HS-27A (cell line): ENCODE results near the gene BET1L.
"Not testable (repeated sequence)": the region's sequence is repeated elsewhere in the genome, so short reads cannot be mapped to it uniquely, and the experiment has no call there.

ENCODE experiments used
- DNase-seq: peaks from one replicate; pipeline ENCODE4 v3.0.0-alpha.2; 2012; ENCODE audit warnings: low read depth, missing footprints

The BET1L gene, protein sequence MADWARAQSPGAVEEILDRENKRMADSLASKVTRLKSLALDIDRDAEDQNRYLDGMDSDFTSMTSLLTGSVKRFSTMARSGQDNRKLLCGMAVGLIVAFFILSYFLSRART

GRCh38 chr11:207208-207862 lies at the start of gene BET1L, which contains the start of gene RIC8A:
TSS of gene BET1L (minus strand) at chr11:207399. CDS start at chr11:207321, 78 bp downstream.
TSS of gene RIC8A (plus strand) at chr11:207708. CDS start at chr11:208855, 1,147 bp downstream.
- DNase-seq, result peak; percentile 96

- DNase-seq, result no peak
Observed at GRCh38 chr11:255816-256215, 48.6 kb upstream of the BET1L start.

- DNase-seq, result no peak
Observed at GRCh38 chr11:255176-255575, 48.0 kb upstream of the BET1L start.

DNA sequence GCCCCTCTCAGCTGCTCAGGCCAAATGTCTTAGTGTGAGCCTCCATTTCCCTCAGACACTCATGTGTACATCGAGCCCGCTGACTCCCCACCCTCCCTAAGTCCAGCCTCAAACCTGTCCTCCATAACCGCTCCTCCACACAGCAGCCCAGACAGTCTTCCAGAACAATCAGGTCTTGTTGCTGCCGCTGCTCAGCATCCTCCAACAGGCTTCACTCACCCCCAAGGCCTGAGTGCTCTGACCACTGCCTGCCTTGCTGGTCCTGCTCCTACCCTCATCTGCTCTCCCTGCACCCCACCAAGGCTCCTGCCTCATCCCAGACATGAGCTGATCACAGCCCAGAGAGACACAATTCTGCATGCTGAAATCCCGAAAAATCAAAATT lies 46.7 kb upstream of the BET1L start:
- DNase-seq, result no peak

DNA sequence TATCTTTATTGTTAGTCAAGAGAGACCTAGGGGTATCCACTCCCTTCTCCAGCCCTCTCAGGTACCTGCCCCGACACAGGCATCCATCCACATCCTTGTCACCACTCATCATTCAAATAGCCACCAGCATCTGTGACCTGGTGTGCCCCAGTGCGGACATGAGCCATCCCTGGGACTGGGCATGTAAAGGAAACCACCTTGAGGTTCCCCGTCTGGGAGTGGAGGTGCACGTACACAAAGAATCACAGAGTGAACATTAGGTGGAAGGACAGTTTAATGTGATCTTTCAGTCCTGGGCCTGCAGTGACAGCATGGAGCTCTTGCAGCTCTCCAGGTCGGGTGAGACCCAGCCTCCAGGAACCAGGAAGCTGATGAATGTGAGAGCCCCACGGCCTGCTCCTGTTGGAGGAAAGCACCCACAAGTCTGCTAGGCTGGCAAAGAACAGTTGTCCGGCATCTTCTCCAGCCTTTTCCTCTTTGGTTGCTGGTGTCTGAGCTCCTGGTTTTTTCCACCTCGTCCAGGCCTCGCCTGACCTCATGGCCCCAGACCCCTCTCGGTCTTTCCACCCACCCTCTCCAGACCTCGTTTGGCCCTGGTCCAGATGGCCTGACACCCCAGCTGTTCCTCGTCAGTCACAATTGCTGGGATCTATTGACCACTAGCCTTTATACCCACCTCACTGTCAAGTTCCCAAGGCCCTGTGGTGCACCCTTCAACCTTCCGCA lies 46.1 kb upstream of the BET1L start:
- DNase-seq, result no peak

DNA sequence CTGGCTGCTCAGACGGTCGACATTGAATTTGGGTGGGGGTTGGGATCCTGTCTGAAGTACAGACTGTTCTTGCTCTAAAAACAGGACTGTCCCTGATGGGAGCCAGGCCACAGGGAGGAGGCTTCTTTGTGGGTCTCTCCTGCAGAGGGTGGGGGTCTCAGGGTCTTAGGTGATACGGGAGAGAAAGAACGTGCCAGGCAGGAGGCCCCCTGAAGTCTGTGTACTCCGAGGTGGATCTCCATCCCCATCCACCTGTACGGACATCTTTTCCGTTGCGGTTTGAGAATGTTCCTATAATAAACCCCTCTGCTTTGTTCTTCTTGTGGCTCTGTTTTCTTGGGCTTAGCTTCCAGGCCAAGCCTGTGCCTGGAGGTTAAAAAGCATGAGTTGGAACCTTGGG lies 45.5 kb upstream of the BET1L start:
- no peak for DNase-seq

- DNase-seq, result no peak
Observed at GRCh38 chr11:251550-251949, 44.4 kb upstream of the BET1L start.

DNA sequence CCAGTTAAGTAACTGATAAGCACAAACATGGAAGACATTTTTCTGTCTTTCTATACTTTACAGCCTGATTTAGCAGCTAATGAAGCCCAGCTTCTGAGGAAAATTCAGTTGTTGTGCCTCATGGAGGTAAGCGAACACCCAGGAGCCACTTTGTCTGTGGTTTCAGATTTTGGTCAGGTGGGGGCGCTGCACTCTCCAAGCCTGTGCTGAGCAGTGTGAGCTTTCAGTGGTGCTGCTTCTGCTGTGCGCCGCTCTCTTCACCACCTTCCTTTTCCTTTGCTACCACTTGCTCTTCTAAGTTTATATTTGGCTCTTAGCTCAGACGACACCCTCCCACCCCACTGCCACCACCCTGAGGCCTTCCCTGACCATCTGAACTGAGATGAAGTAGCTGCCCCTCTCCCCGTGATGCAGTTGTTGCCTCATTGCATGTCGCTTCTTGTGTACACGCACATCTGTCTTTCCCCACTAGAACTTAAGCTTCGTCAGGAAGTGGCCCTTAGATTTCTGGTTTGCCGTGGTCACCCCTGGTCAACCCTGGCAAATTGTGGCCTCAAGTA lies 43.6 kb upstream of the BET1L start:
- DNase-seq, result no peak

GRCh38 chr11:250274-250673 lies 43.1 kb upstream of the BET1L start:
- no peak for DNase-seq

GRCh38 chr11:249062-249461 lies 41.9 kb upstream of the BET1L start:
- DNase-seq, result no peak

GRCh38 chr11:244376-244775 lies 37.2 kb upstream of the BET1L start:
- no peak for DNase-seq

DNA sequence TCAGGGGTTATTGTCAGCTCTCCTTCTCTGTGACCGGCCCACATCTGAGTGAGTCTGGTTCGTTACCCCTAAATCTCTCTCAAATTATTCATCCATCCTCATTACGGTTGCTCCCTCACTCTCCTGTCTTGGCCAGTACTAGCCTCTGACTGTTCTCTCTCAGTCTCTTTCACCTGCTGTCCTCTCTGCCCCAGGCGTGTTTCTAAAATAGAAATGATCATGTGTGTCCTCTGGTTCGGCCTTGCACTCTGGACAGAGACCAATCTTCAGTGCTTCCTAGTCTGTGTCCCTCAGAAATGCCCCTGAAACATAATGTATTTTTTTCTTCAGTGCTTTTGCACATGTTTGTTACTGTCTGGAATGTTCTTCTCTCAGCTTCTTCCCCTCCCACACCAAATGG lies 34.4 kb upstream of the BET1L start:
- no peak for DNase-seq

DNA sequence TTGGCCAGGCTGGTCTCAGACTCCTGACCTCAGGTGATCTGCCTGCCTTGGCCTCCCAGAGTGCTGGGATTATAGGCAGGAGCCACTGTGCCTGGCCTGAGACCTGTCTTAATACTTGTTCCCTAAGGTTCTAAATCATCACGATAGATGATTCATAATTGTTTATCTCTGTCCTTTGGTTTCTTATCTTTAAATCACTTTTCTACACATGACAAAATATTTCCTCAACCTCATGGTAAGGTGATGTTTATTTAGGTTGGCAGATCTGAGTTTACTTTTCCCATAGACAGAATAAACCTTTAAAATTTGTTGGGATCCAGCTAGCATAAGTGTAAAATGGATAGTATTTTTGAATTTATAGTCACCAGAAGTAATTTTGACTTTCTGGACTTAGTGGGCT lies 33.1 kb upstream of the BET1L start:
- no peak for DNase-seq

- not testable (repeated sequence) for DNase-seq
Observed at GRCh38 chr11:238346-238745, 31.1 kb upstream of the BET1L start.

DNA sequence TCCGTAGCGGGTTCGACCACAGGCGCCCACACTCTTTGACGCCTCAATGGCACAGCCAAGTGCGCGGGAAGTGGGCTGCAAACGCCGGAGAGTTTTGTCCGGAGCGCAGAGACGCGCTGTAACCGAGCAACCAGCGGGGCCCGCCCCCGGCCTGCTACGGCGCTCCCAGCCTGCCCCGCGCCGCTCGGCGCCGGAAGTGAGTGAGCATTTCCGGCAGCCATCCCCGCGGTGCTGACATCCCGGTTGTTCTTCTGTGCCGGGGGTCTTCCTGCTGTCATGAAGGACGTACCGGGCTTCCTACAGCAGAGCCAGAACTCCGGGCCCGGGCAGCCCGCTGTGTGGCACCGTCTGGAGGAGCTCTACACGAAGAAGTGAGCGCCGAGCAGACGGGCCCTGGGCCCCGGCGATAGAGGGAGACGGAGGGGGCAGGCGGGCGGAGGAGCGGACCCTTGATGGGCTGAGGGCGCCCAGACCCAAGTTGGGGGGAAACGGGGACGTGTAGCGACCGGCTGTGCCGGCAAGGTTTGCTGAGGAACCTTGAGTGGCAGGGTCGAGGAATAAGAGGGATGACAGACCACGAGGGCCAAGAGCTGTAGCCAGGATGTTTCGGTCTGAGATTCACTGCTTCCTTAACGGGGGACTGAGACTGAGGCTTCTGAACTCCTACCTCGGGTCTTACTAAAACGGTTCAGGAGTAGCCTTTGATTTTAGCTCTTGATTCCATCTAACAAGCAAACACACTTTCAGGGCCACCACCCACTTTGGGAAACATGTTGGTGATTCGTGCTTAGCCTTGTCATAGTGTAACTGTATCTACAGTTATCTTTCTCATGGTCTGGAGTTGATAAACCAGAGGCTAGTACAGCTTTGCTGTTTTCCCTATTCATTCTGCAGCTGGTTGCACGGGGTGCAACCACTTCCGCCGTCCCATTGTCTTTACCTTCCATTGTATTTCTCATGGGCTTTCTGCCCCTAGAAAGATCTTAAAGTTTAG lies 29.9 kb upstream of the BET1L start, which contains the start of gene PSMD13:
Gene PSMD13, plus strand, starts transcription at position 203 of the 994 bp plus-strand sequence. Its CDS starts 74 bp downstream, at position 277.
- DNase-seq, result no peak

- DNase-seq, result peak; percentile 50
Observed at GRCh38 chr11:235997-236773, 29.0 kb upstream of the BET1L start, which contains the start of gene SIRT3. TSS of gene SIRT3 (minus strand) at chr11:236342. CDS start at chr11:236328, 14 bp downstream.

GRCh38 chr11:235609-235996 lies 28.4 kb upstream of the BET1L start:
- DNase-seq, result no peak

GRCh38 chr11:235180-235579 lies 28.0 kb upstream of the BET1L start:
- no peak for DNase-seq

GRCh38 chr11:232783-233565 lies 25.8 kb upstream of the BET1L start:
- DNase-seq, result no peak

- DNase-seq, result no peak
Observed at GRCh38 chr11:230431-230830, 23.2 kb upstream of the BET1L start.
